H1 (cell line): ENCODE results near the gene LLGL2. TPM values are rescaled to one million over a fixed set of nuclear protein-coding genes. Genes with fewer than 3 reads are reported as not detected.

Experiments used
- CTCF ChIA-PET: fragments of 300-600 bp; sonication (Branson Sonifier 250); formaldehyde crosslinking; loops from one replicate; lab custom pipeline; 2021; ENCODE audit not compliant: partially characterized antibody; lab: Charles Lee
- POLR2A ChIA-PET: fragments of 300-600 bp; sonication (Branson Sonifier 250); formaldehyde crosslinking; loops from one replicate; lab custom pipeline; 2021; ENCODE audit warnings: inconsistent platforms; ENCODE audit not compliant: partially characterized antibody; lab: Charles Lee
- DNase-seq, 2 experiments: peaks; one replicate each; pipeline versions ENCODE4 v3.0.0 to v3.0.0-alpha.2; 2010 to 2022; ENCODE audit warnings: low spot score in 2 of 2, low read depth in 1 of 2, mixed read lengths in 1 of 2
- FAIRE-seq: peaks from 2 replicates; lab custom pipeline; 2011; peaks lifted over from hg19 to GRCh38; lab: Jason Lieb, UNC
- H2AFZ ChIP-seq: 2 replicates; pipeline ENCODE4 v1.8.1; 2012; ENCODE audit warnings: low read length, inconsistent platforms
- H2AK5ac ChIP-seq: 2 replicates; pipeline ENCODE4 v1.6.1; 2013; ENCODE audit warnings: low read depth, low read length
- H2BK120ac ChIP-seq: replicated peaks from 2 replicates; pipeline ENCODE3; 2013; ENCODE audit warnings: low read depth, low read length, inconsistent platforms
- H2BK12ac ChIP-seq: 2 replicates; pipeline ENCODE4 v1.6.1; 2013; ENCODE audit warnings: low read depth, low read length
- H2BK15ac ChIP-seq: 2 replicates; pipeline ENCODE4 v1.6.1; 2013; ENCODE audit warnings: low read length
- H2BK20ac ChIP-seq: 2 replicates; pipeline ENCODE4 v1.6.1; 2013; ENCODE audit warnings: low read length
- H2BK5ac ChIP-seq: 2 replicates; pipeline ENCODE4 v1.6.1; 2013; ENCODE audit warnings: low read depth, low read length
- H3K14ac ChIP-seq: 2 replicates; pipeline ENCODE4 v1.6.1; 2013; ENCODE audit warnings: inconsistent platforms; ENCODE audit not compliant: insufficient read length
- H3K18ac ChIP-seq: 2 replicates; pipeline ENCODE4 v1.6.1; 2013; ENCODE audit warnings: low read length; ENCODE audit errors: extremely low read depth
- H3K23ac ChIP-seq: 2 replicates; pipeline ENCODE4 v1.6.1; 2013; ENCODE audit warnings: inconsistent platforms; ENCODE audit not compliant: insufficient read length
- H3K23me2 ChIP-seq: 2 replicates; pipeline ENCODE4 v1.6.1; 2013; ENCODE audit warnings: low read depth, low read length
- H3K27ac ChIP-seq: 2 replicates; pipeline ENCODE4 v1.6.1; 2011; ENCODE audit warnings: low read depth, low read length, inconsistent platforms
- H3K27me3 ChIP-seq, 4 experiments: replicated peaks in 1 of 4; 1 replicate in 1 of 4; 2 replicates in 3 of 4; pipeline versions ENCODE4 v1.6.1 to v1.8.1; 2011 to 2013; ENCODE audit warnings: low read length in 3 of 4, mild to moderate bottlenecking in 3 of 4, inconsistent platforms in 2 of 4, mixed read lengths in 2 of 4, moderate library complexity in 1 of 4; ENCODE audit not compliant: control insufficient read depth in 3 of 4, insufficient read depth in 3 of 4; ENCODE audit errors: extremely low read depth in 1 of 4
- H3K36me3 ChIP-seq, 4 experiments: 2 replicates each; pipeline versions ENCODE4 v1.6.1 to v1.8.1; 2011 to 2013; ENCODE audit warnings: mild to moderate bottlenecking in 4 of 4, low read length in 3 of 4, moderate library complexity in 2 of 4, control low read depth in 1 of 4, inconsistent platforms in 1 of 4; ENCODE audit not compliant: insufficient read depth in 4 of 4, control insufficient read depth in 2 of 4
- H3K4ac ChIP-seq: replicated peaks from 2 replicates; pipeline ENCODE3; 2013; ENCODE audit warnings: low read length, low read depth, mixed read lengths, inconsistent platforms; ENCODE audit not compliant: insufficient read length
- H3K4me1 ChIP-seq, 4 experiments: replicated peaks in 1 of 4; 1 replicate in 1 of 4; 2 replicates in 3 of 4; pipeline versions ENCODE4 v1.6.1 to v1.8.1; 2011 to 2013; ENCODE audit warnings: low read length in 3 of 4, inconsistent platforms in 2 of 4, mixed read lengths in 1 of 4; ENCODE audit not compliant: insufficient read depth in 4 of 4, control insufficient read depth in 3 of 4
- H3K4me2 ChIP-seq, 2 experiments: 2 replicates each; pipeline versions ENCODE4 v1.6.1 to v1.8.1; 2011 to 2013; ENCODE audit warnings: low read depth in 2 of 2, low read length in 2 of 2, control low read depth in 1 of 2, inconsistent platforms in 1 of 2, mild to moderate bottlenecking in 1 of 2; ENCODE audit not compliant: insufficient read depth in 1 of 2
- H3K4me3 ChIP-seq, 4 experiments: fragments of 200-600, 300-600 bp in 1 of 4; sonication (generic), shearing (Covaris generic), sonication (Bioruptor Twin) in 1 of 4; 2 replicates each; pipeline versions ENCODE4 v1.5.1 to v1.8.1; 2011 to 2016; ENCODE audit warnings: low read length in 4 of 4, low read depth in 3 of 4, control low read depth in 2 of 4, inconsistent platforms in 2 of 4, mild to moderate bottlenecking in 2 of 4, mixed read lengths in 1 of 4, moderate library complexity in 1 of 4; ENCODE audit not compliant: insufficient read depth in 2 of 4; ENCODE audit errors: extremely low read depth in 1 of 4
- H3K56ac ChIP-seq: replicated peaks from 2 replicates; pipeline ENCODE3; 2013; ENCODE audit warnings: low read depth, mild to moderate bottlenecking, mixed read lengths, low read length, inconsistent platforms; ENCODE audit not compliant: insufficient read length
- H3K79me1 ChIP-seq: 2 replicates; pipeline ENCODE4 v1.6.1; 2013; ENCODE audit warnings: low read depth, low read length, control low read depth
- H3K79me2 ChIP-seq, 2 experiments: 2 replicates each; pipeline versions ENCODE4 v1.6.1 to v1.8.1; 2012 to 2013; ENCODE audit warnings: low read length in 2 of 2, mild to moderate bottlenecking in 2 of 2, inconsistent platforms in 1 of 2; ENCODE audit not compliant: insufficient read depth in 2 of 2, control insufficient read depth in 1 of 2
- H3K9ac ChIP-seq, 4 experiments: replicated peaks in 1 of 4; 1 replicate in 1 of 4; 2 replicates in 3 of 4; pipeline versions ENCODE4 v1.6.1 to v1.8.1; 2011 to 2013; ENCODE audit warnings: low read depth in 3 of 4, low read length in 3 of 4, control low read depth in 2 of 4, mild to moderate bottlenecking in 2 of 4, moderate library complexity in 2 of 4, inconsistent platforms in 1 of 4; ENCODE audit errors: extremely low read depth in 1 of 4
- H3K9me3 ChIP-seq, 2 experiments: 2 replicates each; pipeline versions ENCODE4 v1.6.1 to v1.8.1; 2012 to 2013; ENCODE audit warnings: mild to moderate bottlenecking in 2 of 2, moderate library complexity in 2 of 2, control low read depth in 1 of 2, inconsistent platforms in 1 of 2, low read depth in 1 of 2, low read length in 1 of 2, mixed read lengths in 1 of 2; ENCODE audit not compliant: insufficient read depth in 2 of 2
- H4K20me1 ChIP-seq, 2 experiments: replicated peaks in 1 of 2; 2 replicates each; pipeline versions ENCODE3 to v1.8.1; 2011 to 2013; ENCODE audit warnings: inconsistent platforms in 2 of 2, low read length in 2 of 2, mild to moderate bottlenecking in 1 of 2; ENCODE audit not compliant: insufficient read depth in 2 of 2, control insufficient read depth in 1 of 2
- H4K5ac ChIP-seq: 2 replicates; pipeline ENCODE4 v1.6.1; 2013; ENCODE audit warnings: low read length, low read depth, mixed read lengths, inconsistent platforms; ENCODE audit not compliant: insufficient read length
- H4K8ac ChIP-seq: 2 replicates; pipeline ENCODE4 v1.8.0; 2013; ENCODE audit warnings: mild to moderate bottlenecking, moderate library complexity, low read length, inconsistent platforms; ENCODE audit not compliant: insufficient read depth; ENCODE audit errors: extremely low read depth
- H4K91ac ChIP-seq: replicated peaks from 2 replicates; pipeline ENCODE3; 2013; ENCODE audit warnings: low read length, mixed read lengths, inconsistent platforms; ENCODE audit not compliant: insufficient read length
- HDAC2 ChIP-seq, 2 experiments: fragments of 300-600 bp in 1 of 2; sonication (generic) in 1 of 2; IDR thresholded peaks; 2 replicates each; pipeline ENCODE4 v1.6.1; 2011 to 2012; ENCODE audit warnings: low read depth in 2 of 2, low read length in 2 of 2, mild to moderate bottlenecking in 2 of 2, moderate library complexity in 2 of 2, borderline replicate concordance in 1 of 2, inconsistent platforms in 1 of 2
- WGBS, 2 experiments: shearing (Covaris generic) in 1 of 2; methylation state at CpG; one replicate each; pipeline versions ENCODE4 v1.1.6 to v1.1.7; 2013 to 2015; ENCODE audit warnings: low lambda C conversion rate in 2 of 2, mixed read lengths in 2 of 2, inconsistent platforms in 1 of 2, low coverage in 1 of 2, missing lambda C conversion rate in 1 of 2; ENCODE audit not compliant: insufficient replicate concordance in 2 of 2, insufficient coverage in 1 of 2, insufficient read length in 1 of 2; ENCODE audit errors: extremely low coverage in 1 of 2, missing lambda C conversion rate in 1 of 2; 5-methylcytosine and 5-hydroxymethylcytosine counted together
- polyA plus RNA-seq, 7 experiments: library from polyadenylated mRNA; depleted of rRNA in 3 of 7; stranded (reverse) in 5 of 7; unstranded in 2 of 7; fragments of >200 nt in 5 of 7; fragments of 200-250 nt in 2 of 7; gene quantifications; 1 replicate in 5 of 7; 2 replicates in 1 of 7; 4 replicates in 1 of 7; pipeline versions ENCODE4 v1.2.1 to v1.2.3, GENCODE V29; 2011 to 2013; ENCODE audit warnings: missing spikeins in 2 of 7, mixed read lengths in 2 of 7
- total RNA-seq: library from RNA; stranded (reverse); fragmentation: NEBNext Ultra II Directional; extraction: Animal tissue kit (Norgen Biotek cat#: 25700); gene quantifications from 2 replicates; pipeline ENCODE4 v1.2.1, GENCODE V29; 2021

The LLGL2 gene
- total and polyA plus RNA-seq, 2 of the 8 experiments (the other 6 are each of a cell fraction or from before 2014, with no cell fraction given) = 64.5 to 77.1 TPM

GRCh38 chr17:75571197-75571884 lies 45.8 kb downstream of the LLGL2 start:
- no peak overlapping the region for H2BK20ac ChIP-seq
- H2AK5ac ChIP-seq = no peak overlapping the region

More at GRCh38 chr17:75571197-75571884, 45.8 kb downstream of the LLGL2 start:
- Histone ChIP-seq H3K14ac (no peak overlapping the region), H3K4me3 (no peak overlapping the region), H3K9ac (no peak overlapping the region), H3K18ac (no peak overlapping the region), H4K20me1 (peaks cover 1 to 2% of the 10 kb centered on the region in 2 experiments), H2BK5ac (no peak overlapping the region), H4K91ac (no peak overlapping the region), H3K79me2 (no peaks in the 10 kb centered on the region), H3K79me1 (no peaks in the 10 kb centered on the region), H3K23me2 (no peaks in the 10 kb centered on the region), H2BK12ac (no peak overlapping the region), H3K36me3 (peaks cover 0 to 6% (median 2%) of the 10 kb centered on the region in 4 experiments; a peak in 2 of 8 replicates), H3K4me2 (no peak overlapping the region), H2AFZ (no peak overlapping the region), H3K4ac (no peak overlapping the region), H3K27ac (no peak overlapping the region), H4K8ac (no peak overlapping the region), H3K56ac (no peak overlapping the region), H2BK15ac (no peak overlapping the region), H2BK120ac (no peak overlapping the region), H3K27me3 (no peaks in the 10 kb centered on the region), H3K9me3 (no peaks in the 10 kb centered on the region), H3K4me1 (no peaks in the 10 kb centered on the region), H3K23ac (no peak overlapping the region), H4K5ac (no peak overlapping the region)
- DNase-seq = no peak
- ChIA-PET POLR2A (interaction anchor here (1.1 to 1.2 kb wide), 2 partner anchors 12 to 46 kb away, joined by 3 to 4 read pairs; partner anchors contain the start of gene LLGL2), CTCF (interaction anchor here (0.9 to 1.2 kb wide), 6 partner anchors 12 to 67 kb away, joined by 3 to 6 read pairs (median 3); partner anchors contain the start of gene SMIM5)
- FAIRE-seq = no peak
- TF ChIP-seq HDAC2 (IDR thresholded peaks at IDR 0.05; ENCODE audit: borderline replicate concordance in 1 of 2, low read depth in 2 of 2, low read length in 2 of 2) = no peak
- 96% methylated on average over 13 of the region's 15 CpGs; no CpG with 5 or more reads in 1 of the 2 experiments for WGBS, 2 experiments
